H7 (cell line): ENCODE data around the gene M6PR. TPM values are rescaled to one million over a fixed set of nuclear protein-coding genes. Genes with fewer than 3 reads are reported as not detected.

Experiments used
- DNase-seq: peaks from one replicate; pipeline ENCODE4 v3.0.0; 2012
- H3K27me3 ChIP-seq: 2 replicates; pipeline ENCODE4 v1.6.0; 2011; ENCODE audit warnings: mild to moderate bottlenecking, low read length; ENCODE audit not compliant: control insufficient read depth, insufficient read depth
- H3K36me3 ChIP-seq: replicated peaks from 2 replicates; pipeline ENCODE4 v1.5.1; 2011; ENCODE audit warnings: low read length; ENCODE audit not compliant: control insufficient read depth, insufficient read depth
- H3K4me3 ChIP-seq: 2 replicates; pipeline ENCODE4 v1.5.1; 2011; ENCODE audit warnings: low read depth, mild to moderate bottlenecking, control low read depth, low read length, moderate library complexity; ENCODE audit not compliant: insufficient read depth
- total RNA-seq: library from RNA; depleted of rRNA; stranded (reverse); fragments of >200 nt; shearing (Covaris generic); gene quantifications from 2 replicates; pipeline ENCODE4 v1.2.3, GENCODE V29; 2014; rRNA removed

The M6PR gene
- total RNA-seq = 125 and 182 TPM in 2 replicates

DNA sequence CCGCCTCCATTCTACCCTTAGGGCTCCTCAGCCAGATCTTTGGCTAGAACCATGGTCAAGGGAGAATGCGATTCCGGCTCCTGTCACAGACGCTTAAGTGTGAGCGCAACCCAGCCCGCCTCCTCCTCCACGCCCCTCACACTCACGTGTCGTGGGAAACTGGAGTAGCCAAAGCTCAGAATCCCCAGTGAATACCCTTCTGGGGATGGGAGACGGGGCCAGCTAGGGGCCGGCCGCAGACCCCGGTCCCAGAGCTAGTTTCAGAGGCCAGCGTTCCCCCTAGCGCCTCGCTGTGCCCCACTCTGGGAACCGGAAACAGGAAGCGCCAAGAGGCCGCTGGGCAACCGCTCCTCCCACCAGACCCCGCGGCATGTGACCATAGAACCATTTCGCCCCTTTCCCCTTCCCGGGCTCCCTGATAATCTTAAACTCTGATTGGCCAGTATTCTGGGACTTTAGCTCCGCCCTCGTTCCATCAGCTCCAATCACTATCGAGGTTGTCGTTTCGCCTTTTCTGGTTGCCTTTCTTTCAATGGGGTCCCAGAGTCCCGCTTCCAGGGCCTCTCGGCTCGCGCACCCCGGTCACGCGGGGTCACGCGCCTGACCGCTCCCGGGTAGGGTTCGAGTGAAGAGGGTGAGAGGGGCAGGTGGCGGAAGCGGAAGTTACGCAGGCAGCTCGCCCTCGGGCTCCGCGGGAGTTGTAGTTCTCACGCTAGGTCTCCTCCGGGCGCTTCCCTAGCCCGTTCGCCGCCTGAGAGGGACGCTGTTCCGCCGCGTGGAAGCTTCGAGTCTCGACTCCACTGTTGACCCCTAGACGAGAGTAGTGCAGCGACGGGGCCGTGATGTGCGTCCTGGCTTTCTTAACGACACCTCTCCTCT is at the start of gene M6PR:
Gene M6PR, minus strand, starts transcription at position 304 of the 879 bp plus-strand sequence. CDS start 3,241 bp downstream, outside the sequence.
- Histone ChIP-seq H3K36me3 (peaks cover 3% of the 10 kb centered on the region), H3K27me3 (no peaks in the 10 kb centered on the region), H3K4me3 (peak within 1 kb of the TSS; percentile 74)
- peak; percentile 95 for DNase-seq

DNA sequence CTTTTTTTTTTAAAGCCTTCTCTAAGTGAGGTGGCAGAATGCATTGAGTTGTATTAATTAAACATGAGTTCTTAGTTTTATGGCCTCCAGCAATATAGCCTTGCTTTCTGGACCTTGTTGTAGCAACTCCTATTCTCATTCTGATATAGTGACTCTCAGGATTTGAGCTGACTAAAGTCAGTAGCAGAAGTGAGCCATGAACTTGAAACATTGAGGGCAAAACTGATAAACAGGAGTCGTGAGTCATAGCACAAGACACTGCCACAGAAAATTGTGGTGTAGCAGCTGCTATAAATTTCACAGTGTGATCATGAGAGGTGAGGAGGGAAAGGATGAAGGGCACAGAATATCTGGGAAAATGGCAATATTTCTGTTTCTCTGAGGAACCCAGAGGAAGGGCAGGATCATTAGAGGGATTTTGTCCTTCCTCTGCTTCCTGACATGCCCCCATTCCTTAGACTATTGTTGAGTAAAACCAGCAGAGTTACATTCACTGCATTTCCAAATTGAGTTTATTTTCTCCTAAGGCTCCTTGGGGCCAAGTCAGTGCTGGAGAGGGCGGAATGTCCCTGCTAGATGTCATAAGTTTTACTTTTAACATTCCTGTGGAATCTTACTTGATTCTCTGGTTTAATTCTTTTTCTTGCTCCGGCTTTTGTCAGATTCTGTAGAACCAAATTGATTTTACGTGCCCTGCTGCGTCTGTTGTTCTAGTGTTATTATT is 47.4 kb upstream of the M6PR start:
- Histone ChIP-seq H3K36me3 (no peaks in the 10 kb centered on the region), H3K27me3 (no peaks in the 10 kb centered on the region), H3K4me3 (no peak overlapping the region)
- DNase-seq = no peak

DNA sequence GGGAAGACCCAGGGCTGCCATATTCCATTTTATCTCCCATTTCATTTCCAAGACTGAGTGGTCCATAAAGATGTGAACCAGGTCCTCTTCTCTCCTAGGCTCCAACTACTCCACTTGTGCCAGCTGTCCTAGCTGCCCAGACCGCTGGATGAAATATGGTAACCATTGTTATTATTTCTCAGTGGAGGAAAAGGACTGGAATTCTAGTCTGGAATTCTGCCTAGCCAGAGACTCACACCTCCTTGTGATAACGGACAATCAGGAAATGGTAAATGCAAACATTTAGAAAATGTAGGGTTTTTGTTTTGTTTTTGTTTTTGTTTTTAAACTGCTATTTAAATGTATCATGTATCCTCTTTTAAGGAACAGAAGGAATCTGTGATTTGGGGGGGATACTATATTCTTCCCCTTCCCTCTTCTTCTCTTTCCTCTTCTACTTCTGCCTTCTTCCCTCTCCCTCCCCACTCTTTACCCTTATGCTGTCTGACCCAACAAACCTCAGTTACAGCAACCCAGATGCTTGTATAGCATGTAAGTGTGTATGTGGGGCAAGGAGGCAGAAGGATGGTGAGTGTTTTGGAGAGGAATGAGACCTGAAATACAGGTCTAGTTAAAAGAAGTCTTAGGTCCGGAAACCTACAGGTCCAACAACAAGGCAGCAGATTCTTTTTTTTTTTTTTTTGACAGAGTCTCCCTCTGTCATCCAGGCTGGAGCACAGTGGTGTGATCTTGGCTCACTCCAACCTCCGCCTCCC is 45.8 kb upstream of the M6PR start:
- H3K27me3 ChIP-seq = no peaks in the 10 kb centered on the region
- DNase-seq = no peak
- H3K36me3 ChIP-seq = no peaks in the 10 kb centered on the region

DNA sequence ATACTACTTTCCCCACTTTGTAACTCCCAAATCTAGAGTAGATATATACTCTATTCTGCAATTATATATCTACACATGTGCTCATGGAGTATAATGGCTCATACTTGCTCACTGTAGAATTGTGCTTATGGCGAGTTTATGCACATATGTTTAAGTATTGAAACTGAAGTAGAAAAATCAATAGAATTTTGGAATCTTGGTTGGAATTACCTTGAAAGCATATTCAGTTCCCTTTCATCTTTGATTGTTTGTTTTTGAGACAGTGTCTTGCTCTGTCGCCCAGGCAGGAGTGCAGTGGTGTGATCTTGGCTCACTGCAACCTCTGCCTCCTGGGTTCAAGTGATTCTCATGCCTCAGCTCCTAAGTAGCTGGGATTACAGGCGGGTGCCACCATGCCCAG is 44.4 kb upstream of the M6PR start:
- no peaks in the 10 kb centered on the region for H3K36me3 ChIP-seq
- no peak overlapping the region for H3K4me3 ChIP-seq
- no peak for DNase-seq
- H3K27me3 ChIP-seq = no peaks in the 10 kb centered on the region

More for the DNA sequence above, 45.8 kb upstream of the M6PR start:
- H3K4me3 ChIP-seq = no peak overlapping the region

DNA sequence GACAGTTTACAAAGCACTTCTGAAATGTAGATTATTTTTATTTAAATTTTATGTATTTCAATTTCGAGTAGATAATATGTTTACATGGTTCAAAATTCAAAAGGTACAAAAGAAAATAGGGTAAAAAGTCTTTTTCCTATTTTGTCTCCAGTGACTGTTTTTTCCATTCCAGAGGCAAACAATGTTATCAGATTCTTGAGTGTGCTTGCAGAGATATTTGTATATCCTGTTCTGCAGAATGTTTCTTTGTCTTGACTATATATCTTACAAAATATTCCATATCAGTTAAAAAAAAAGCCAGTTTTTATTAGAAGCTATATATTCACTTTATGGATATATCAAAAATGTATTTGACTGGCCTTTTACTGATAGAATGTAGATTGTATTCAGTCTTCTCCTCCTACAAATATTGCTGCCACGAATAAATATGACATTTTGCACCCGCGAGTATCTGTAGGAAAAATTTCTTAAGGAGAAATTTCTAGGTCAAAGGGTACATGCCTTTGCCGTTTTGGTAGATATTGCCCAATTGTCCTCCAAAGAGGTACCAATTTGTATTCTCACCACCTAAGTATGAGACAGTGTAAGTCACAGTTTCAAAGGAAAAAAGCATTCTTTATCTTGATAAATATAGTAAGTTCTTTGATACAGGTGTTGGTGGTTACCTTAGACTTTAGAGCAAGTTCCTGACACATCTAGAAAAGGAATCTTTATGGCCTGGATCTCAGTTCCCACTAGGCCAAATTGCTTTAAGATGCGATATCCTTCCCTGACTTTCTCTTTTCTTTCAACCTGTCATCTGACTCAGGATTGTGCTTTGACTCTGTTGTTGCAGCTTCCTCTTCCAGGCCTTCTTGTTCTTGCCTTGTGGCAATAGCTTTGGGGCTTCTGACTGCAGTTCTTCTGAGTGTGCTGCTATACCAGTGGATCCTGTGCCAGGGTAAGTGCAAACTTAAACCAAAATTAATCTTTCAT is 42.2 kb upstream of the M6PR start:
- H3K27me3 ChIP-seq = no peaks in the 10 kb centered on the region
- H3K4me3 ChIP-seq = no peak overlapping the region
- no peaks in the 10 kb centered on the region for H3K36me3 ChIP-seq
- no peak for DNase-seq

DNA sequence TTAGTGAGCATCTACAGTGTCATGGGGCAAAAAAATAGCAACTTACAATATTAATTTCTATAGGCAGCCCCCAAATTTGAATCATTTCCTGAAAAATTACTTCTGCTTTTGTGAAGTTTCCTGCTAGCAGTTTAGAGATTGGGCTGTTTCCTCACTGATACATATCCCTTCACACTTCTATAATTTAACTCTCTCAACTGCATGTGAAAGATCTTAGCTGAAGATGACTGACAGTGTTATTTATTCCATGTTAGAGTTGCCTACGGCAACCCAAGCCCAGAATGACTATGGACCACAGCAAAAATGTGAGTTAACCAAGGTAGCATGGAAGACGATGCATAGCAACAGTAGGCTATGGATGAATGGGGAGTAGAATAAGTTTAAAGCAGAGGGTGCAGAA is 40.0 kb upstream of the M6PR start, which contains the start of gene KLRG1:
Gene KLRG1, plus strand, starts transcription at position 134 of the 400 bp plus-strand sequence. Its CDS starts 90 bp downstream, at position 224.
- DNase-seq = no peak
- no peaks in the 10 kb centered on the region for H3K27me3 ChIP-seq
- no peak within 1 kb of the TSS for H3K4me3 ChIP-seq

DNA sequence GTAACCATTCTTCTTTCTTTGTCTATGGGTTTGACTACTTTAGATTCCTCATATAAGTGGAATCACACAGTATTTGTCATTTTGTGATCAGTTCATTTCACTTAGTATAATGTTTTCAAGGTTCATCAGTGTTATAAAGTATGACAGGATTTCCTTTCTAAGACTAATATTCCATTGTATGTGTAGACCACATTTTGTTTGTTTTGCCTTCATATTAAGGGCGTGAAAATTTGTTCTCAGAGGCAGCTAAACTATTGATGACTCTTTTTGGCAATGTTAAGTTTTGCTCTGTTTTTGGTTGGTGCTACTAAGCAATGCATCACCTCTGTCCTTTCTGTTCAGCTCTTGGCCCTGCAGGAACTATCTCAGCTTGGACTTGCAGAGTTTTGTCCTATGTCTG is 38.2 kb upstream of the M6PR start:
- no peak for DNase-seq
- H3K4me3 ChIP-seq = no peak overlapping the region
- H3K27me3 ChIP-seq = no peaks in the 10 kb centered on the region

More for the DNA sequence above, 40.0 kb upstream of the M6PR start, which contains the start of gene KLRG1:
- no peaks in the 10 kb centered on the region for H3K36me3 ChIP-seq

DNA sequence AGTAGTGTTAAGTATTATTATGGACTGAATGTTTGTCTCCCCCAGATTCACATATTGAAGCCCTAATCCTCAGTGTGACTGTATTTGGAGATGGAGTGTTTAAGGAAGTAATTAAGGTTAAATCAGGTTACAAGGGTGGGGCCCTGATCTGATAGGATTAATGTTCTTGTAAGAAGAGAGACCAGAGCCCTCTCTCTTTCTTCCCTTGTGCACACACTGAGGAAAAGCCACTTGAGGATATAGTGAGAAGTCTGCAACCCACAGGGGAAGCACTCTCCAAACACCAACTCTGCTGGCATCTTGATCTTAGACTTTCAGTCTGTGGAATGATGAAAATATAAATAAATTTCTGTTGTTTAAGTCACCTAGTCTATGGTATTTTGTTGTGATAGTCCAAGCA is 37.7 kb upstream of the M6PR start:
- no peaks in the 10 kb centered on the region for H3K36me3 ChIP-seq

More for the DNA sequence above, 38.2 kb upstream of the M6PR start:
- H3K36me3 ChIP-seq = no peaks in the 10 kb centered on the region

DNA sequence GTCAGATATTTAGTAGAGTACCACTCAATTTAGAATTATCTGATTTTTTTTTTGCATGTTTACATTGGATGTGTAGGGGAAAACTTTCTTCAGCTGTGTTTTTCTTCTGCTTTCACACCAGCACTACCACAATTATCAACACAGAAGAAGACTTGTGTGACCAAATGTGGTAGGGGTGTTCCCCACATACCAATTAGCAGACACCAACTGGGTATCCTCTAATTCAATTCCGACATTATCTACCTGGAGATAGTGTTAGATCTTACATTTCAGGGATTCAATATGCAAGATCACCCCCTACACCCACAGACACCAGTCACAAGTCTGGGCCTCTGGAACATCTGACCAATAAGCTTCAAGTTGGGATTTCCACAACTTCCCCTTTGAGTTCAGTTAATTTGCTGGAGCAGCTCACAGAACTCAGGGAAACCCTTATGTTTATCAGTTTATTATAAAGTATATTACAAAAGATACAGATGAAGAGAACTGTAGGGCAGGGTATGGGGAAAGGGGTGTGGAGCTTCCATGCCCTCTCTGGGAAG is 35.8 kb upstream of the M6PR start:
- no peak for DNase-seq
- Histone ChIP-seq H3K4me3 (no peak overlapping the region), H3K27me3 (no peaks in the 10 kb centered on the region), H3K36me3 (no peaks in the 10 kb centered on the region)

More for the DNA sequence above, 37.7 kb upstream of the M6PR start:
- DNase-seq = no peak
- Histone ChIP-seq H3K4me3 (no peak overlapping the region), H3K27me3 (no peaks in the 10 kb centered on the region)

DNA sequence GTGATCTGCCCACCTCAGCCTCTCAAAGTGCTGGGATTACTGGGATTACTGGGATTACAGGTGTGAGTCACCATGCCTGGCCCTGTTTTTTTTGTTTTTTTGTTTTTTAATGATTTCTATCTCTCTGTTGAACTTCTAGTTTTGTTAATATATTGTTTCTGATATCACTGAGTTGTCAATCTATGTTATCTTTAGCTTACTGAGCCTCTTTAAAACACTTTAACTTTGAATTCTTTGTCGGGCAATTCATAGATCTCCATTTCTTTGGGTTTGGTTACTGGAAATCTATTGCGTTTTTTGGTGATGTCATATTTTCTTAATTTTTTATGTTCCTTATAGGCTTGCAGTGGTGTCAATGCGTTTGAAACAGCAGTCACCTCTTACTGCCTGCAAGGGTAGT is 30.7 kb upstream of the M6PR start:
- no peak overlapping the region for H3K4me3 ChIP-seq
- no peaks in the 10 kb centered on the region for H3K27me3 ChIP-seq
- no peak for DNase-seq
- no peaks in the 10 kb centered on the region for H3K36me3 ChIP-seq

DNA sequence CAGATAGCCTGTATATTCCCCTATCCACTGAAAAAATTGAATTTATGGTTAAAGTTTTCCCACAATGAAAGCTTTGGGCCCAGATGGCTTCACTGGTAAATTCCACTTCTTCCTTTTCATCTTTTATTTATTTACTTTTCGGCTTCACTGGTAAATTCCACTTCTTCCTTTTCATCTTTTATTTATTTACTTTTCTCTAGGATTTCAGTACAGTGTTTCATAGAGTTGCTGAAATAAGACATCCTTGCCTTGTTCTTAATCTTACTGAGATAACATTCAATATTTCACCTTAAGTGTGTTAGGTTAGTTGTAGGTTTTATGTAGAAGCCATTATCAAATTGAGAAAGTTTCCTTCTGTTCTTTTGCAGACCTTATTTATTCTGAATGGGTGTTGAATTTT is 21.0 kb upstream of the M6PR start:
- no peaks in the 10 kb centered on the region for H3K27me3 ChIP-seq
- no peak overlapping the region for H3K4me3 ChIP-seq
- H3K36me3 ChIP-seq = no peaks in the 10 kb centered on the region
- no peak for DNase-seq

DNA sequence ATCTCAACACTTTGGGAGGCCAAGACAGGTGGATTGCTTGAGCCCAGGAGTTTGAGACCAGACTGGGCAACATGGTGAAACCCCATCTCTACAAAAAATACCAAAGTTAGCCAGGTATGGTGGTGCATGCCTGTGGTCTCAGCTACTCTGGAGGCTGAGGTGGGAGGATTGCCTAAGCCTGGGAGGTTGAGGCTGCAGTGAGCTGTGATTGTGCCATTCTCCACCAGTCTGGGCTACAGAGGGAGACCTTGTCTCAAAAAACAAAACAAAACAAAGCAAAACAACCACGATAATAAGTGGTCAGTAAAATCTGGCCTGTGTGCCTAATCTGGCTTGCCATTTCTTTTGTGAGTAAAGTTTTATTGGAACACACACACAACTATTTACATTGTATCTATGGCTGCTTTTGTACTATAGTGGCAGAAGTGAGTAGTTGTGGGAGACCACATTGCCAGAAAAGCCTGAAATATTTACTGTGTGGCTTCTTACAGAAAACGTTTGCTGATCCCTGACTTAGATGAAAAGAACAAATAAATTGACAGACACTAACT is 20.5 kb upstream of the M6PR start:
- no peak for DNase-seq
- no peaks in the 10 kb centered on the region for H3K27me3 ChIP-seq
- no peak overlapping the region for H3K4me3 ChIP-seq
- H3K36me3 ChIP-seq = no peaks in the 10 kb centered on the region

DNA sequence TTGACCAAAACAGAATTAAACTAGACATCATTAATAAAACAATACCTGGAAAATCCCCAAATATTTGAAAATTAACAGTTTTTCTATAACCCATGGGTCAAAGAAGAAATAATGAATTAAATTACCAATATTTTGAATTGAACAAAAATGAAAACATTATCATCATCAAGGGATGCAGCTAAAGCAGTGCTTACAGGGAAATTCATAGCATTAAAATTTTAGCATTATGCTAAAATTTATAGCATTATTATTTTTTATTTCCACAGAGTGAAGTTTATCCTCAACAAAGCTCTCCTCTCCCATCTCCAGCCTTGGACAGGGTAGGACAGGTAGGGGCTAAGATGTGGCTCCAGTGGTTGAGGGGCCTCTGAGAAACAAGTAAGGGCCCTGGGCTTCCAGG is 19.3 kb upstream of the M6PR start:
- Histone ChIP-seq H3K36me3 (no peaks in the 10 kb centered on the region), H3K27me3 (no peaks in the 10 kb centered on the region), H3K4me3 (no peak overlapping the region)
- DNase-seq = no peak
